Calu3 (cell line): ENCODE measurements around the gene RNF19B. TPM values are rescaled to one million over a fixed set of nuclear protein-coding genes. Genes with fewer than 3 reads are reported as not detected.

Experiments used
- BruUV-seq: library from RNA; stranded (reverse); fragments of 400-500 nt; replicated peaks from 2 replicates; lab custom pipeline; 2021; lab: Mats Ljungman, UMichigan
- CTCF ChIA-PET: fragments of 300-600 bp; sonication (Branson Sonifier 250); formaldehyde crosslinking; loops from one replicate; lab custom pipeline; 2022; ENCODE audit warnings: antibody characterized with exemption; lab: Charles Lee
- DNase-seq: peaks from one replicate; pipeline ENCODE4 v3.0.0; 2022
- H3K27ac Mint-ChIP-seq: one replicate; pipeline ENCODE4 v1.8.0; 2022; ENCODE audit warnings: mixed read lengths; ENCODE audit not compliant: unreplicated experiment
- H3K27me3 Mint-ChIP-seq: one replicate; pipeline ENCODE4 v1.8.0; 2022; ENCODE audit warnings: mixed read lengths; ENCODE audit not compliant: unreplicated experiment
- H3K36me3 Mint-ChIP-seq: one replicate; pipeline ENCODE4 v1.8.0; 2022; ENCODE audit warnings: mild to moderate bottlenecking, moderate library complexity, mixed read lengths; ENCODE audit not compliant: insufficient read depth, unreplicated experiment
- H3K4me1 Mint-ChIP-seq: one replicate; pipeline ENCODE4 v1.8.0; 2022; ENCODE audit warnings: mild to moderate bottlenecking, low read depth, mixed read lengths; ENCODE audit not compliant: unreplicated experiment
- H3K4me3 Mint-ChIP-seq: one replicate; pipeline ENCODE4 v1.8.0; 2022; ENCODE audit warnings: mild to moderate bottlenecking, low read depth, moderate library complexity, mixed read lengths; ENCODE audit not compliant: unreplicated experiment
- H3K9me3 Mint-ChIP-seq: one replicate; pipeline ENCODE4 v1.8.0; 2022; ENCODE audit warnings: low read depth, mixed read lengths; ENCODE audit not compliant: unreplicated experiment
- intact Hi-C: fragments of 100-400 bp; cut with micrococcal nuclease; formaldehyde crosslinking; loops from one replicate; pipeline ENCODE4 v1.10.0; 2022; ENCODE audit not compliant: unreplicated experiment
- total RNA-seq: library from RNA; stranded (reverse); gene quantifications from 2 replicates; pipeline ENCODE4 v1.2.3, GENCODE V29; 2022
- TF ChIP-seq, protein P1 (sequence below): fragments of 200-600 bp; IDR thresholded peaks from one replicate; pipeline ENCODE4 v1.8.0; 2022; ENCODE audit warnings: antibody characterized with exemption; ENCODE audit not compliant: unreplicated experiment

Gene RNF19B
- total RNA-seq, 1 experiment from 2014 or later, result 21.5 TPM

DNA sequence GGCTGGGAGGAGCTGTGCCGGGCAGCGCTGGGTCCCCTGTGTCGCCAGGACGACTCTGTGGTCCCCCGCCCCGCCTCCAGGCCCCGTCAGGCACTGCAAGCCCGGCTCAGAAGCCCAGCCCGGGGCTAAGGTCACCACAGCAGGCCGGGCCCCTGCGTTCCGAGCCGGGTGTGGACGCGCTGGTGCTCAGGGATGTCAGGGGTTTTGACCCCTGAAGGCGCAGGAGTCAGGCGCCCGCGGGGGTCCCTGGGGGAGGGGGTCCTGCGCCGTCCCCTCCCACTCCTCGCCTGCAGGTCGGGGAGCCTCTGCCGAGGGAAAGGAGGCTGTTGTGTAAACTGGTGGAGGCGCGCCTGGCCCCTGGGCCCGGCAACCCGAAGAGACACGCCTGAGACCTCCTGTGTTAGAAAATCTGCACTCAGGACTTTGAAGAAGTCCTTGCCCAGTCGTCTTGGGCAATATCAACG lies 39.7 kb downstream of the RNF19B start:
- H3K4me3 Mint-ChIP-seq, result no peak overlapping the region
- peaks cover 34% of the 10 kb centered on the region for H3K27me3 Mint-ChIP-seq
- H3K27ac Mint-ChIP-seq, result no peak overlapping the region

DNA sequence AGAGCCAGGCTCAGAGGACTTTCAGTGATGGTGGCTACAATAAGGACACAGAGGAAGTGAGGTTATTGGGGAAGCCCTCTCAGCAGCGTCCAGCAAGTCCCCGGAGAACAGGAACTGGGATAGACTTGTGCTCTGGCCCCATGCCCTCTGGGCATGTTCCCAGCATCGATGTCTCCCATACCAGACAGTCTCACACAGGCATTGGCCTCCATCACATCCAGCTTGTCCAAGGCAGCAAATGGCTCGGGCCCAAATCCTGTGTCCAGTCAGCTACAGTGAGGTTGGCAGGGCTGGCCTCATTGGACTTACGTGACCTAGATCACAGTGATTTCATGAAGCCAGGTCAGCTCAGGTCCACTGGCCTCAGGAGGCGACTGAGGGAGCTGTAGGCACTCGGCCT lies 43.8 kb downstream of the RNF19B start:
- peaks cover 20% of the 10 kb centered on the region for H3K4me1 Mint-ChIP-seq
- peaks cover 30% of the 10 kb centered on the region for H3K27me3 Mint-ChIP-seq
- CTCF ChIA-PET, result no interaction called here
- intact Hi-C loops, result no loop called here
- no peak for DNase-seq
- no peaks in the 10 kb centered on the region for H3K36me3 Mint-ChIP-seq
- no peak overlapping the region for H3K4me3 Mint-ChIP-seq
- no peak overlapping the region for H3K27ac Mint-ChIP-seq
- TF ChIP-seq, protein P1, sequence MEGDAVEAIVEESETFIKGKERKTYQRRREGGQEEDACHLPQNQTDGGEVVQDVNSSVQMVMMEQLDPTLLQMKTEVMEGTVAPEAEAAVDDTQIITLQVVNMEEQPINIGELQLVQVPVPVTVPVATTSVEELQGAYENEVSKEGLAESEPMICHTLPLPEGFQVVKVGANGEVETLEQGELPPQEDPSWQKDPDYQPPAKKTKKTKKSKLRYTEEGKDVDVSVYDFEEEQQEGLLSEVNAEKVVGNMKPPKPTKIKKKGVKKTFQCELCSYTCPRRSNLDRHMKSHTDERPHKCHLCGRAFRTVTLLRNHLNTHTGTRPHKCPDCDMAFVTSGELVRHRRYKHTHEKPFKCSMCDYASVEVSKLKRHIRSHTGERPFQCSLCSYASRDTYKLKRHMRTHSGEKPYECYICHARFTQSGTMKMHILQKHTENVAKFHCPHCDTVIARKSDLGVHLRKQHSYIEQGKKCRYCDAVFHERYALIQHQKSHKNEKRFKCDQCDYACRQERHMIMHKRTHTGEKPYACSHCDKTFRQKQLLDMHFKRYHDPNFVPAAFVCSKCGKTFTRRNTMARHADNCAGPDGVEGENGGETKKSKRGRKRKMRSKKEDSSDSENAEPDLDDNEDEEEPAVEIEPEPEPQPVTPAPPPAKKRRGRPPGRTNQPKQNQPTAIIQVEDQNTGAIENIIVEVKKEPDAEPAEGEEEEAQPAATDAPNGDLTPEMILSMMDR, result no peak
- BruUV-seq, result no TSS peak
- no peaks in the 10 kb centered on the region for H3K9me3 Mint-ChIP-seq

More for the DNA sequence above, 39.7 kb downstream of the RNF19B start:
- TF ChIP-seq, protein P1, result no peak
- Mint-ChIP-seq H3K4me1 (peaks cover 17% of the 10 kb centered on the region), H3K36me3 (no peaks in the 10 kb centered on the region), H3K9me3 (no peaks in the 10 kb centered on the region)
- BruUV-seq, result no TSS peak
- peak; percentile 44 for DNase-seq
- intact Hi-C loops, result no loop called here
- CTCF ChIA-PET, result no interaction called here

DNA sequence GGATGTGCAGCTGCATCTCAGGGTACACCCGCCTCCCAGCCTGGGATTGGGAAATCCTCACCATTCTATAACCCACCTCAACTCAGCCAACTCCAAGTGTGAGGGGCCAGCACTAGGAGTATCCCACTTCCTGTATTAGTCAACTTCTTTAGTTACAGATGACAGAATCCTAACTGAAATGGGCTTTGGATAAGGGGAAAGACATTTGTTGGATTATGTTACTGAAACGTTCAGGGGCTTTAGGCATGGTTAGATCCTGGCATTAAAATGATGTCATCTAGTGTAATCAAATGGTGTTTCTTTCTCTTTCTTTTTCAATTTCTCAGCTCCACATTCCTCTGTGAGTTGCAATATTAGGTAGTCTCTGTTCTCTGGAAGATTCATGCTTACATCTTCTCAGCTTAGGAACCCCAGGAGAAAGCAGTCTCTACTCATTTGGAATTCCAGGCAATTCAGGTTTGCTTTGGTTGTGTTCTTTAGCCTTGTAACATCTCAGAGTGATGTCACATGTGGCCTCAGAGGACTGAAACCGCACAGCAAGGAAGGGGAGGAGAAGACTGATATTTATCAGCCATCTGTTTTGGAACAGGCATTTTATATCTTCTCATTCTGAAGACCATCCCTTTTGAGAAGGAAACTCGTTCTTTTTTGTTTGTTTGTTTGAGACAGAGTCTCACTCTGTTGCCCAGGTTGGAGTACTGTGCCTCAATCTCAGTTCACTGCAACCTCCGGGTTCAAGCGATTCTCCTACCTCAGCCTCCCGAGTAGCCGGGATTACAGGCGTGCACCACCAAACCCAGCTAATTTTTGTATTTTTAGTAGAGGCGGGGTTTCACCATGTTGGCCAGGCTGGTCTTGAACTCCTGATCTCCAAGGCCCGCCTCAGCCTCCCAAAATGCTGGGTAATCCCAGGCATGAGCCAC lies 44.5 kb downstream of the RNF19B start:
- no TSS peak for BruUV-seq

DNA sequence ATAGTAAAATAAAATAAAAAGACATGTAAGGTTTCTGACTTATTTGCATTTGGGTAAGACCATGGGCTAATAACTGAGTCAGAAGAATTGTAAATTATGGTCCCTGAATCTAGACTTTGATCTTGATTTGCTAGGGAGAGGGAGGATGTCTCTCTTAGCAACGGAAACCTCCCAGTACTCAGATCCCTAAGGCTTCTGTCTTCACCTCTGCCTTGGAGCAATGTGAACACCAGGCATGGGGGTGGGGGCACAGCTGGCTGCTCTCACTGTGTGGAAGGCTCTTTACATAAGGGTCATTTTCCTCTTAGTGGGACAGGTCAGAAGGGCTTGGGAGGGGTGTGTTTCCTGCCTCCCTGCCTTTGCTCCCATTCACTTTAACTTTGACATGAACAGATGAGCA lies 46.4 kb downstream of the RNF19B start:
- no peak for DNase-seq
- H3K27me3 Mint-ChIP-seq, result peaks cover 3% of the 10 kb centered on the region
- peaks cover 8% of the 10 kb centered on the region for H3K4me1 Mint-ChIP-seq
- no TSS peak for BruUV-seq
- TF ChIP-seq, protein P1, result no peak
- no peak overlapping the region for H3K4me3 Mint-ChIP-seq
- H3K9me3 Mint-ChIP-seq, result no peaks in the 10 kb centered on the region
- H3K27ac Mint-ChIP-seq, result no peak overlapping the region
- intact Hi-C loops, result no loop called here
- CTCF ChIA-PET, result interaction anchor here (0.6 kb wide), 1 partner anchor 168 kb away, joined by 4 read pairs; no protein-coding TSS in a partner anchor
- H3K36me3 Mint-ChIP-seq, result no peaks in the 10 kb centered on the region

More for the DNA sequence above, 44.5 kb downstream of the RNF19B start:
- no peak overlapping the region for H3K27ac Mint-ChIP-seq
- DNase-seq, result no peak
- no peak overlapping the region for H3K4me3 Mint-ChIP-seq
- intact Hi-C loops, result no loop called here
- TF ChIP-seq, protein P1, result no peak
- H3K9me3 Mint-ChIP-seq, result no peaks in the 10 kb centered on the region
- H3K27me3 Mint-ChIP-seq, result peaks cover 22% of the 10 kb centered on the region
- CTCF ChIA-PET, result interaction anchor here (0.9 kb wide), 1 partner anchor 34 kb away, joined by 3 read pairs; no protein-coding TSS in a partner anchor
- no peaks in the 10 kb centered on the region for H3K36me3 Mint-ChIP-seq
- peaks cover 17% of the 10 kb centered on the region for H3K4me1 Mint-ChIP-seq
